Adipocyte (in vitro differentiated cells): ENCODE measurements around the gene PAPOLA.
A peak's percentile ranks its signal among the peaks of the same experiment; 100 is the strongest.

Experiments
- DNase-seq: peaks from one replicate; pipeline ENCODE4 v3.0.0-alpha.2; 2015; ENCODE audit warnings: low read depth
- H3K27me3 ChIP-seq: replicated peaks from 2 replicates; pipeline ENCODE4 v1.7.0; 2013; ENCODE audit warnings: mild to moderate bottlenecking, low read length, moderate library complexity; ENCODE audit not compliant: control insufficient read depth, insufficient read depth
- H3K36me3 ChIP-seq: 2 replicates; pipeline ENCODE4 v1.7.0; 2013; ENCODE audit warnings: low read length, mild to moderate bottlenecking, moderate library complexity; ENCODE audit not compliant: control insufficient read depth, insufficient read depth, severe bottlenecking
- H3K4me1 ChIP-seq: 2 replicates; pipeline ENCODE4 v1.7.0; 2013; ENCODE audit warnings: mild to moderate bottlenecking, low read length, moderate library complexity; ENCODE audit not compliant: control insufficient read depth, insufficient read depth
- H3K4me3 ChIP-seq: 2 replicates; pipeline ENCODE4 v1.7.0; 2013; ENCODE audit warnings: mild to moderate bottlenecking, low read length, moderate library complexity
- H3K9ac ChIP-seq: 2 replicates; pipeline ENCODE4 v1.7.0; 2013; ENCODE audit warnings: mild to moderate bottlenecking, low read length, moderate library complexity
- H3K9me3 ChIP-seq: 2 replicates; pipeline ENCODE4 v1.7.0; 2013; ENCODE audit warnings: mild to moderate bottlenecking, low read length, moderate library complexity; ENCODE audit not compliant: control insufficient read depth

PAPOLA gene

DNA sequence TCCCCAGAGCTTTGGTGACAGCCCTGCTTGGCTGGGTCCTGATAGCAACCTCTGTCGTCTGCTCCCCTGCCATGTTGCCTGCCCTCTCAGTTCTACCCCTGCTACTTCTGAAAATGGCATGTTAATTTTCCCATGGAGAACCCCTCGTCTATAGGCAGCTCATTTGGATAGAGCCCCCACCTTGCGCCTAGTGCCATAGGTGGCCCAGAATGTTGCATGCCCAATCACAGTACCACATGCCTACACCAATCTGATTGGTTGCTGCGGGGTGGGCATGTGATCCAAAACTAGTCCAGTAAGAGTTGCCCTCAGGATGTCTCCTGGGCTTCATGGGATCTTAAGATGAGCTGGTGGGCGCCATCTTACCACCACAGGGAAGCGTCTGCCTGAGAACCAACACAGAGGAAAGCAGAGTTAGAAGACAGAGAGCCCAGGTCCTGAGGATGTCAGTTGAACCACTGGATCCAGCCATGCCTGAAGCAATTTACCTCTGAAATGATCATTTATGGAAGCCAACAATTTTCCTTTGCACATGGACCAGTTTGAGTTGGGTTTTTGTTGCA lies 85.7 kb downstream of the PAPOLA start:
- H3K9me3 ChIP-seq: no peaks in the 10 kb centered on the region
- peaks cover 14% of the 10 kb centered on the region for H3K4me1 ChIP-seq

DNA sequence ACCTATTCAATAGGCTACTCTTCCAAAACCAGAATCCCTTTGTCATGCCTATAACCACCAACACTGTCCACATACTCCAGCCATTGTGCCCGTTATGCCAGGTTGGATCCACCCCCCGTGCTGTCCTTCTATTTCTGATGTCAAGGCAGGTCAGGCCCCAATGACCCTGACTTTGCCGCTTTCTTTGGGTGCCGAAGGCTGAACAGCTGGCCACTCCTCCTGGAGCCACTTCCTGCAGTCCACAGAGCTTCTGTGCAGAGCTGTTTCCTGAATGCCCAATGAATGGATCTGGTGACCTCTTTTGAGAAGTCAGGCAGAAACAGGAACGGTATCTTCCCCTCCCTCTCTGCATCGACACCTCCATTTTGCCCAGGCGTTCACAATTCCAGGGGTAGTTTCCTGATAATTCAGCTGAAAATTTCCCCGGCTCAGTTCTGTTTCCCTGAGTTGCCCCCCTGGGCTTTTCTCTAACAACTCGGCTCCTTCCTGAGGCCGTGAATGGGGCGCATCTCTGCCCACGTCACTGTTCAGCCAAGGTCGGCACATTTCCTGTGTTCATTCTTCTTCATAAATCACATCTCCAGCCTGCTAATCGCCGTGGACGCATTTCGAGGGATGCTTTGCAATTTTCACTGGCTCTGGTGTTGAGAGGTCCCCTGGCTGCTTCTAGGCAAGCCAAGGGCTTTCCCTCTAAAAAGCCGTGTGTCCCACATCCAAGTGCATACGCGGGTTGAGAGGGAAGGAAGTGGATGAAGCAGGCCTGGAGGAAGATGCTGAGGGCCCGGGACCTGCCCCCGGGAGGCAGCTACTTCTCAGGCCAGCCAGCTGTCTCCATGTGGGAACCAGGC lies 86.5 kb downstream of the PAPOLA start:
- Histone ChIP-seq H3K4me3 (no peak overlapping the region), H3K27me3 (peaks cover 45% of the 10 kb centered on the region), H3K4me1 (peaks cover 14% of the 10 kb centered on the region), H3K36me3 (no peaks in the 10 kb centered on the region), H3K9me3 (no peaks in the 10 kb centered on the region), H3K9ac (no peak overlapping the region)
- DNase-seq: no peak

More for the DNA sequence above, 85.7 kb downstream of the PAPOLA start:
- no peak overlapping the region for H3K9ac ChIP-seq
- DNase-seq: no peak
- H3K27me3 ChIP-seq: peaks cover 44% of the 10 kb centered on the region
- no peaks in the 10 kb centered on the region for H3K36me3 ChIP-seq
- no peak overlapping the region for H3K4me3 ChIP-seq

DNA sequence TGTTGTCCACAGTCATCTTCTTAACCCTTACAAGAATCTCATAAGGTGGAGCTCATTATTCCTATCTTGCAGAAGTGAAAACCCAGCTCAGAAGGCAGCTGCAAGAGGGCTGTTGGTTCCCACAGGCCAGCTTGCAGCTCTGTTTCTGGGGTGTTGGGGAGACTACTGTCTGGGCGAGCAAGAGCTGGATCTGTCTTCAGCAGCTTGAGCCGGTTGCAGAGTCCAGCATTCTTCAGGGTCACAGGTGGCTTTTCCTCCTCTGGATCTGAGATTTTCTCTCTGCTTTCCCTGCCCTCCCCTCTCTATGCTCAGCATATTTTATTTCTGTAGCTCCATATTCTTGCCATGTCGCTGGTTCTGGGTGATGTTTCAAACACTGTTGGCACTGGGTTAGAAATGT lies 87.4 kb downstream of the PAPOLA start:
- Histone ChIP-seq H3K9me3 (no peaks in the 10 kb centered on the region), H3K4me3 (no peak overlapping the region), H3K27me3 (peaks cover 40% of the 10 kb centered on the region), H3K4me1 (peaks cover 14% of the 10 kb centered on the region), H3K9ac (no peak overlapping the region), H3K36me3 (no peaks in the 10 kb centered on the region)
- no peak for DNase-seq

DNA sequence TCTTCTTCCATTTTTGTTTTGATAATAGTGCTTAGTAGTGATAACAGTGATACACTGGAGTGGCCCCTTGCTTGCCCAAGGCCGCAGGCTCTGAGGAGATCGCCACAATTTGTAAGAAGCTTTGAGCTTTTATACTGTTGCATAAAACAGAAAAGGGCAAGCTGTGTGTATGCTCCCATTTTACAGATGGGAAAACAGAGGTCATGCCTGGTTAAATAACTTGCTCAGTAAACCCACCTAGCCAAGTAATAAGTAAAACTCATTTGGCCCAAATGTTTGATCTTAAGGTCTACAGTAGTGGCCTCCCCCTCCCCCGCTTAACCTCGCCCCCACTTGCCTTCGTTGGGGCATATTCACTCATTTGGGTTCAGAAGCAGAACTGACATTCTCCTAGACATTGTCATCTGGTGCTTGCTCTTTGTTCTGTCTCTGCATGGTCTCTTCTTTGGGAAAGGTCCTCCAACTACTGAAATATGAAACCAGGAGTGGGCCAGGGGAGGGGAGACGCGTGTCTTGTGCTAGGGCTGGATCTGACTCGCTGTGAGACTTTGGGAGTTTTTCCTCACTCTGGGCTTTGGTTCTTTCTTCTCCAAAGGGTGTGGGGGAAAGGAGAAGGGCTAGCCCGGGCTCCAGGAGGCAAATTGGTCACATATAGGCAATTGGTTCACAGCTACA lies 88.1 kb downstream of the PAPOLA start:
- H3K4me1 ChIP-seq: peaks cover 14% of the 10 kb centered on the region
- H3K9ac ChIP-seq: no peak overlapping the region
- DNase-seq: no peak
- H3K9me3 ChIP-seq: no peaks in the 10 kb centered on the region
- H3K36me3 ChIP-seq: no peaks in the 10 kb centered on the region
- H3K4me3 ChIP-seq: no peak overlapping the region
- peaks cover 42% of the 10 kb centered on the region for H3K27me3 ChIP-seq

DNA sequence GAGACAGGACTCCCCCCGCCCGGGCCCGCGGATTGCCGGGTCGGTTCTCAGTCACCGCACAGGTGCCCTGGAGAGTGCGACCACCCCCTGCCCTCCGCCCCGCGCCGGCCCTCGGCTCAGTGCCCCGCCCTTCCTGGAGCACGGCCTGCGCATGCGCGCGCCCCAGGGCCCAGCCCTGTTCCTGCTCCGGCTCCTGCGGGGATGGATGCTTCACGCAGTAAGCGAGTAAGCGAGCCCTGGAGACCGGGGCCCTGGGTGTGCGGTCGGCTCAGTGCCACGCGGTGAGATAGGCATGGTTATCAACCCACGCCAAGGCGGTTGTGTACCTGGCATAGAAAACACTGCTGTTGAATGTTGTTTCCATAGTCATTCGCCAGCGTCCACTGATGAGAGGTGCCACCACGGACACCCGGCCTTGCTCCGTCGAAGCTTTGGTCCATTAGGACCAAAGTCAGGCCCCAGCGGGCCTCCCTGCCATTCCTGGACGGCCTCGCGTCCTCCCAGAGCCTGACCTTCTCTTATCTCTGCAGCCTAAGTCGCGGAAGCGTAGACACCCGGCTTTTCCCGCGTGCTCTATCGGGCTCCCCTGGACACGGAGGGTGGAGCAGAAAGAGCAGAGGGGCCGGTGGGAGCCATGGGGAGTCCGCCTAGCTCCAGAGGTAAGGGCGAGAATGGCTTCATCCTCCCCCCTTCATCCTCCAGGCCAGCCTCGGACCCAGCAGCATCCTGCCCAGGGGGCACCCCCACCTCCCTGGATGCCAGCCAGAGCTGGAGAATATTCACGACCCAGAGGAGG lies 90.6 kb downstream of the PAPOLA start:
- peaks cover 14% of the 10 kb centered on the region for H3K4me1 ChIP-seq
- no peaks in the 10 kb centered on the region for H3K9me3 ChIP-seq
- H3K9ac ChIP-seq: no peak overlapping the region
- H3K27me3 ChIP-seq: peaks cover 26% of the 10 kb centered on the region
- H3K36me3 ChIP-seq: no peaks in the 10 kb centered on the region
- H3K4me3 ChIP-seq: peak overlapping the region; percentile 66
- DNase-seq: peak; percentile 42

DNA sequence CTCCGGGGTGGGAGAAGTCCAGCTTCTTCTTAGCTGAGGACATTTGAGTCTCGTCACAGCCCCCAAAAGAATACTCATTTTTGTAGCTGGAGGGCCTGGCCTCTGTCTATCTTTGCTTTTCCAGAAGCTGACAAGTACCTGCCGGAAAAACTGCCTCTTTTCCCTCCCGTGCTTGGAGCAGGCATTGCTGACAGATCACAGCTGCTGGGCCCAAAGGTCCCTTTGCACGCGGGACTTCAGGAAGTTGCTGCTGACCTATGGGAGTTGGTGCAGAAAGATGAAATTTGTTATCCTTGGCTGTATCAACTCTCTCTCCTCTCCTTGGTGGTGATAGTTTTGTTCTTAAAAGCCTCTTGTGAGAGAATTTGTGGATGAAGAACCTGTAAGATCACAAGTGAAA lies 92.8 kb downstream of the PAPOLA start:
- Histone ChIP-seq H3K9me3 (no peaks in the 10 kb centered on the region), H3K4me3 (no peak overlapping the region)

DNA sequence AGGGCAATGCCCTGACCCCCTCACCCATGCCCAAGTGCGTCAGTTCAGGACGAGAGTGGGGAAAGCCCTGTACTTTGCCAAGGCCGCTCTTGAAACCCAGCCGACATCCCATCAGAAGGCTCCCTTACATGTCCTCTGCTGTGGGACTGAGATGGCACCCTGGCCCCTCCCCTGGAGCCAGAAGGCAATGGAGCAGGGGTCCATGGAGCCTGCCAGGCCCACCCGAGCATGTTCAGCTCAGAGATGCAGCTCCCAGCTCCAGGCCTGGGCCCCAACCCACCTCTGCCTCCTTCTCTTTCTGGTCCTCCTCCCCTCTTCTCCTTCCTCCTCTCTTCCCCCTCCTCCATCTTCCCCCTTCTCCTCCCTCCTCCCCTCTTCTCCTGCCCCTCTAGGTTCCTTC lies 95.5 kb downstream of the PAPOLA start:
- H3K4me1 ChIP-seq: peaks cover 2% of the 10 kb centered on the region
- H3K36me3 ChIP-seq: no peaks in the 10 kb centered on the region
- no peaks in the 10 kb centered on the region for H3K9me3 ChIP-seq
- H3K4me3 ChIP-seq: no peak overlapping the region
- H3K9ac ChIP-seq: no peak overlapping the region
- no peak for DNase-seq
- H3K27me3 ChIP-seq: peaks cover 43% of the 10 kb centered on the region

More for the DNA sequence above, 92.8 kb downstream of the PAPOLA start:
- Histone ChIP-seq H3K4me1 (peaks cover 6% of the 10 kb centered on the region), H3K9ac (no peak overlapping the region), H3K27me3 (peaks cover 41% of the 10 kb centered on the region), H3K36me3 (no peaks in the 10 kb centered on the region)
- DNase-seq: no peak

DNA sequence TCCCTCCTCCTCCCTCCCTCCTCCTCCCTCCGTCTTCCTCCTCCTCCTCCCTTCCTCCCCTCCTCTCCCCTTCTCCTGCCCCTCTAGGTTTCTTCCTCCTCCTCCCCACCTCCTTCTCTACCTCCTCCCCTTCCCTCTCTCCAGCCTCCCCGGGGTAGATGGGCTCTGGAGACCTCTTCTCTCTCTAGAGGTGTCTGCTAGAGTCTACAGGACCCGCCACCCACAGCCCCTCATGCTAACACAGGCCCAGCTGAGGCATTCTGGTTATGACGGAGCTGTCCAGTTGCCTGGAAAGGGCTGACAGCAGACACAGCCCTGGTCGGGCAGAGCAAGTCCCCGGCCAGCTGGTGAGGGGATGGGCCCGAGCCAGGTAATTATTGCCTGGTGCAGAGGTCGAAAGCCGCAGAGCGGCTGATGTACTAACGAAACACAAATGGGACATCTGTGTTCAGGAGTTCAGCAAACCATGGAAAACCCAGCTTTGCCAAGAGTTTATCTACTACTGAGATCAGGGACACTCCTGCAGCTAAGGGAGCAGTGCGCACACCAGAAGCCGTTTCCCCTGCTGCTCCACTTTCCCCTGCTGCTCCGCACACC lies 96.2 kb downstream of the PAPOLA start:
- H3K4me3 ChIP-seq: no peak overlapping the region
- no peak overlapping the region for H3K9ac ChIP-seq
- no peaks in the 10 kb centered on the region for H3K36me3 ChIP-seq
- DNase-seq: no peak
- no peaks in the 10 kb centered on the region for H3K4me1 ChIP-seq
- H3K27me3 ChIP-seq: peaks cover 43% of the 10 kb centered on the region
- H3K9me3 ChIP-seq: no peaks in the 10 kb centered on the region

DNA sequence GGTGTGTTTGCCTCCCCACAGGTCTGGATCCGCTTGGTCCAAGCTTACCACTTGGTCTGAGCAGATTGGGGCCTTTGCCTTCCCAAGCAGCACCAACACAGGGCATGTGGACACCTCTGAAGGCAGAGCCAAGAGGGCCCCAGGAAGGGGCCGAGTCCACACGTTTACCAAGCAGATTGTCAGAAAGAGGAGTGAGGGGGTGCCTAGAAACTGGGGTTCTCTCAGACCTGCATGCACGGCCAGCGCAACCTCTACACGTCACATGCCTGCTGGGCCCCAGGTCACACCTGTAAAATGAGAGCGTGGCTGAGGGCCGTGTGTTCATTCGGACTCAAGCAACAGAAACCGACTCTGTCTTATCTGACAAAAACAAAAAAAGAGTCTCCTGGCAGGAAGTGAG lies 96.9 kb downstream of the PAPOLA start:
- DNase-seq: no peak
- H3K27me3 ChIP-seq: peaks cover 44% of the 10 kb centered on the region
- H3K9ac ChIP-seq: no peak overlapping the region
- H3K9me3 ChIP-seq: no peaks in the 10 kb centered on the region
- H3K4me3 ChIP-seq: no peak overlapping the region
- H3K36me3 ChIP-seq: no peaks in the 10 kb centered on the region
- H3K4me1 ChIP-seq: no peaks in the 10 kb centered on the region

DNA sequence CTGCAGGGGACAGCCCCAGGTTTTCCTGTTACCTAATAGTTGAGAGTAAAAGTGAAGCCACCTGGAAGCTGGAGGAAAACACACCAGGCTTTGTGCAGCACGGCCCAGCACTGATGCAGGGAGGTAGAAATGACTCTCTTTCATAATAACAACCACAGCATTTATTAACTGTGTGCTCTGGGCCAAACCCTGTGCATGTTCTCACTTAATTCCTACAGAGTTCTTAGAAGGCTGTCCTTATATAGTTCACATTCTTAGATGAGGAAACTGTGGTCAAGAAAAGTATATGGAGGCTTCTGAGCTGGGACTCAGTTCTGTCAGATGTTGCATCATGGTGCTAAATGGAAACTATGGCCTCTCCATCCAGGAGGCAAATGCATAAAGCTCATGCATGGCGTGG lies 100.0 kb downstream of the PAPOLA start:
- Histone ChIP-seq H3K4me3 (no peak overlapping the region), H3K9me3 (peaks cover 3% of the 10 kb centered on the region)

More for the DNA sequence above, 100.0 kb downstream of the PAPOLA start:
- Histone ChIP-seq H3K9ac (no peak overlapping the region), H3K4me1 (no peaks in the 10 kb centered on the region), H3K27me3 (peaks cover 43% of the 10 kb centered on the region), H3K36me3 (no peaks in the 10 kb centered on the region)
- DNase-seq: no peak
